H1 (cell line): ENCODE data around the gene CELSR3. TPM values are rescaled to one million over a fixed set of nuclear protein-coding genes. Genes with fewer than 3 reads are reported as not detected.

Experiments
- CEBPB ChIP-seq: IDR thresholded peaks from 2 replicates; pipeline ENCODE4 v1.6.1; 2012; ENCODE audit warnings: low read depth, low read length
- E2F6 ChIP-seq: IDR thresholded peaks from 2 replicates; pipeline ENCODE4 v1.6.1; 2012; ENCODE audit warnings: inconsistent platforms
- RFX5 ChIP-seq: IDR thresholded peaks from 2 replicates; pipeline ENCODE4 v1.6.1; 2011; ENCODE audit warnings: low read depth, low read length, improper control_type of control experiment, borderline replicate concordance
- SAP30 ChIP-seq: fragments of 300-600 bp; sonication (generic); IDR thresholded peaks from 2 replicates; pipeline ENCODE4 v1.7.1; 2012; ENCODE audit warnings: low read length, moderate library complexity, mild to moderate bottlenecking, inconsistent platforms; ENCODE audit not compliant: insufficient read depth, insufficient replicate concordance
- polyA plus RNA-seq, 7 experiments: library from polyadenylated mRNA; depleted of rRNA in 3 of 7; stranded (reverse) in 5 of 7; unstranded in 2 of 7; fragments of >200 nt in 5 of 7; fragments of 200-250 nt in 2 of 7; gene quantifications; 1 replicate in 5 of 7; 2 replicates in 1 of 7; 4 replicates in 1 of 7; pipeline versions ENCODE4 v1.2.1 to v1.2.3, GENCODE V29; 2011 to 2013; ENCODE audit warnings: missing spikeins in 2 of 7, mixed read lengths in 2 of 7
- total RNA-seq: library from RNA; stranded (reverse); fragmentation: NEBNext Ultra II Directional; extraction: Animal tissue kit (Norgen Biotek cat#: 25700); gene quantifications from 2 replicates; pipeline ENCODE4 v1.2.1, GENCODE V29; 2021

The CELSR3 gene
- total and polyA plus RNA-seq, 2 of the 8 experiments (the other 6 are each of a cell fraction or from before 2014, with no cell fraction given), result 11.6 to 29.5 TPM

- TF ChIP-seq SAP30 (no peak), CEBPB (no peak), E2F6 (no peak), RFX5 (no peak)
Measured at GRCh38 chr3:48592519-48593087, 70.1 kb downstream of the CELSR3 start (continued).
